Limb (tissue), 2 donors: ENCODE measurements around the gene SEMA3G.

Experiments used
- DNase-seq, 2 donors: peaks; one replicate each; pipeline ENCODE4 v3.0.0-alpha.2; 2016; ENCODE audit errors: extremely low spot score in 2 of 2

SEMA3G gene

DNA sequence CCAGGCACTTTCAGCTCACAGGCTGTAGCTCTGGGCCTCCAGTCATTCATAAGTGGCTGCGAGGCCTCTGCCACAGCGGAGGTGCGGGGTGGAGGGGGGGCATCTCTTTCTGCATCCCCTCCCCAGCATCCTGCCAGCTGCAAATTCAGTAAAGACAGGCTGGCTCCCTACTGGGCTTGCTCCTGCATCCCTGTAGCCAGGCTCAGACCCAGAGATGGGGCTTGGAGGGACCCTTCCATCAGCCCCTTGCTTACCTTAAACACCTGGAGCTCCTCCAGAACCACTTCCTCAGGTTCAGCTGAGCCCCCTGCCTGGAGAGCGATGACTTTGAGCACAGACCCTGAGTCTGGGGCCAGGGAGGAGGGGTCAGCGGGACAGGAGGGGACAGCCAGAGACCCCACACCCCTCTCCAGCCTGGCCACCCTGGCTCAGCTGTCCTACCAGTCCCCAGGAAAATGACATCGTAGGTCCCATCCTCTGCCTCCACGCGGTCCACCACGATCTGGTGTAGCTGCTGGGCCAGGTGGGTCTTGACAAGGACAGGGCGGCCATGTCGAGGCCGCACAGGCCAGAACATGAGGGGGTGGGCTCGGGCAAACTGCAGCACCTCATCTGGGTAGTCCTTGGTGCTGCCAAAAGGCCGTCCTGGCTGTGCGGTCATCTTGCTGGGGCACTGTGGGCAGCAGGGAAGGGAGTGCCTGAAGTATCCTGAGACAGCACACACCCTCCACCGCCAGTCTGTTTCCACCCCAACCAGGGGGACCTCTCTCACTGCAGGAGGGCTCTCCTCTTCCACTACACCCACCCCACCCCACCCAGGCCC is 5.3 kb downstream of the SEMA3G start:
- DNase-seq: no peak

DNA sequence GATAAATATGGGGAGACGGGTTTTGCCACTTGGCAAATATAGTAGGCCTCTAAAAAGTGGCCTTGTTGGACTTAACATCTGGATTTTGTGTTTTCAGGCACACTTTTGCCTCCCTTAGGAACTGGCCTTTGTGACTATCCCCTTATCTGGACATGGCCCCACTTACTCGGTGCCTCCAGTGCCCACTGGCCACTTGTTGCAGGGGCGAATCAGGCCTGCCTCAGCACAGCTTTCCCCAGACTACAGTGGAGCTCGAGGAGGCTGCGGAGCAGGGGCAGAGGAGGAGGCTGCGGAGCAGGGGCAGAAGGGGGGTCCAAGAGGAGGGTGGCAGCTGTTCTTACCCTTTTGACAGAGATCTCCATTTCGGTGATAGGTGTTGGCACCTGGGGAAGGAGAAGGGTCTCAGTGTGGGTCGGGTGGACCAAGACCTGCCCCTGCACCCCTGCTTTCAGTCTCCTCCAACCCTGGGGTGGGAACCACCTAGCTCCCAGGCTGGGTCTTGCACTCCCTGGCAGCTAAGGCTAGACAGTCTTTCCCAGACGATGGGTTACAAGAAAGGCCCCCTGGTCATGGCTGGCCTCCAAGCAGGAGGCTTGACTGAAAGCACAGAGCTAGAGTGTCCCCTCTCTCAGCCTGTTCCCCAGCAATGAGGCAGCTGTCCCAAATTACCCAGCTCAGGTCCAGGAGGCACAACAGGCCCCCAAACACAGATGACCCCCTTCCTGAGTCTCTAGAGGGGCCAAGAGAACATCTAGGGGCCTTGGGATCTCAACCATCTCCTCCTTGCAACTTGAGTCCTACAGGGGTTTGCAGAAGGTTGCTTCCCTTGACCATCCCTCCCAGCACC is 6.1 kb downstream of the SEMA3G start:
- no peak for DNase-seq

DNA sequence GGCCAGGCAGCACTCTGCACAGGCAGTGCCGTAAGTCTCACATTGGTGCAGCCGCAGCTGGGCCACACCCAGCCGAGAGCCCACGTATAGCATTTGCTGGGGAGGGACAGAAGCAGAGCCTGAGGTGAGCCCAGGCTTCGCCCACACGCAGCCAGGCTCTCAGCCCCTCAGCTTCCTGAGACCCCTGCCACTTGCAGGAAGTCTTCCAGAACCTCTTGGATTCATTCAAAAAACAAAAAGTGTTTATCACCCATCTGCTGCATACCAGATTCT is 6.9 kb downstream of the SEMA3G start:
- DNase-seq: no peak

DNA sequence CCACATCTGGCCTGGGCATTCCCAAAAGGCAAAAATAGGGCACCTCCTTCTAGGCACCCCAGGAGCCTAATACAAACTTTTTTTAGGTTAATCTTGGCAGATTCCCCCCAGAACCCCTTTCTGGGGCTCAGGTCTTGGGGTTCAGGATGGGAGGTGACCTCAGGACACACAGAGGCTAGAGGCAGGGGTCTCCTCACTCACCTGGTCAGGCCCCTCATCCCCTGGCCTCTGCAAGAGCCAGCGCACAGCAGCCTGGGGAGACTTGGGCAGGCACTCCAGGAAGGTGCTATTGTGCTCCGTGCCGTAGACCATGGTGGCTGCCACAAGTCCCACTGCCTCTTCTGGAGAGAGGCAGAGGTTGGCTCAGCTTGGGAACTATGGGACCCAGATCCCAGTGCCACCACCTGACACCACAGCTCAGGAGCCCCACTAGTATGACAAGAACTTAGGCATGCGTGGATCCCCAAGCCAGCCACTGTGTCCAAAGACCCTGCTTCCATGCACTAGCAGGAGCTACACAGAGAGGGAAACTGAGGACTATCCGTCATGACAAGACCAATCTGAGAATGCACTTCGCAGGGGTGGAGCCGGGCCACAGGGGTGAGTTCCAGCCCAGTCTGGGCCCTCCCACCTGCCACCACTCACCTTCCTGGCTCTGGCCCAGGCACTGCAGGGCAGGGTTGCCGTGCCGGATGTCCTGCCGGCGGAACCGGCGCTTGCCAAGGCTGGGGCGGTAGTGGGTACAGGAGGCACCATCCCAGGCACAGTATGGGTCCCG is 7.4 kb downstream of the SEMA3G start:
- no peak for DNase-seq

DNA sequence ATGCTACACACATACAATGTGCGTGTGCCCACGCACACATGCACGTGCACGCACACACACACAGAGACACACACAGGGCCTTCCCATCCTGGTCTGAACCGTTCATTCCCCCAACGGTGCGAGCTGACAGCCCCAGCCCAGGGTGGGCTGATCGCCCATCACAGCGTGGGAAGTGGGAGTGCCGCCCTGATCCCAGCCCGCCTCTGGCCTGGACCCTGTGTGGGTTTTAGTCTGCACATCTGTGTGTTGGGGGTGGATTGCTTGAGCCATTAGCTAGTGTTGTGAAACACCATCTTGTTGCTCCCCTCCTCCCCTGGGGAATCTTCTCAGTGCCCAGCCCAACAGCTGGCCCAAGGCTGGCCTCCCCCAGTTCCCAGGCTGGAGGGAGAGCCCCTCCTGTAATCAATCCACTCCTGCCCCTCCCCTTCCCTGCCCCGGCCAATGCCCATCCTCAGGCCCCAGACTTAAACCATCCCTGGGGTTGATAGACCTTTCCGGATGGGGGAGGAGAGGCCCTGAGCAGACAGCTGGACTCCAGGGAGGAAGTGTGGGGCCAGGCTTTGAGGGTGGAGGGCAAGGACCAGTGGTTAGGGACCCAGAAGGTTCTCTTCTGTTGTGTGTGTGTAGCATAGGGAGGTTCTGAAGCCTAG is 8.3 kb downstream of the SEMA3G start:
- DNase-seq: peak in 1 of 2 donors; percentile 33

DNA sequence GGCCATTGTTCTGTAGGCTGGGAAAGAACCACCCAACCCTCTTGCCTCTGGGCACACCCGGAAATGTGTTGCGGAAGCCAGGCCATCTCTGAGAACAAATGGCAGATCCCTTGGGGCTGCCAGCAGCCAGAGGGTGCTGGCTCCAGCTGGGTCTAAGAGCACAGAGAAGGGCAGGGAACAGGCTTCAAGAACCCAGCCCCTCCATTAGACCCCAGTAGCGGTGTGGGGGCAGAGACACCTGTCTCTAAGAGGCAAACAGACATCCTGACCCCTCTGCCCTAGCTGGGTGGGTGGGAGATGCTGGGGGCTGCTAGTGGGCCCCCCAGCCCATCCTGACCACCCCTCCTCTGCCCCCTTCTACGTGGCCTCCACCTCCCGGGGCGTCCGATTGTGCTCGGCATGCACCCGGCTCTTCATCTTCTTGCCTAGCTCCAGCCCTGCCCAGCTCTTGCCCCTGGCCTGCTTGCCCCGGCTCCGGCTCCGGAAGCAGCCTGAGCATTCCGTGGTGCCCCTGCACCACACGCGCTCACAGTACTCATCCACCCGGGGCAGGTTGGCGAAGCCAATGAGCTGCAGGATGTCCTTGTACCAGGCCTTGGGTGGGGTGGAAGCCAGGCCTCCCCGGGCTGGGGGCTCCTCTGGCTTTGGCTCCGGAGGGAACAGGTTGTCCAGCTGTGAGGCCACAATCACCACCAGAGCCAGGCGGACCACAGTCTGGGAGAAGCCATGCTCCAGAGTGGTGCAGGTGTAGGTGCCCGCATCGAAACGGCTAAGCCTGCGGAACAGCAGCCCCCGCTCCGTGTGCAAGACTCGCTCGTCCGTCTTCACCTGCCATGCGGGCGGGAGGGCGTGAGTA is 9.4 kb downstream of the SEMA3G start:
- DNase-seq: peak in 1 of 2 donors; percentile 16

DNA sequence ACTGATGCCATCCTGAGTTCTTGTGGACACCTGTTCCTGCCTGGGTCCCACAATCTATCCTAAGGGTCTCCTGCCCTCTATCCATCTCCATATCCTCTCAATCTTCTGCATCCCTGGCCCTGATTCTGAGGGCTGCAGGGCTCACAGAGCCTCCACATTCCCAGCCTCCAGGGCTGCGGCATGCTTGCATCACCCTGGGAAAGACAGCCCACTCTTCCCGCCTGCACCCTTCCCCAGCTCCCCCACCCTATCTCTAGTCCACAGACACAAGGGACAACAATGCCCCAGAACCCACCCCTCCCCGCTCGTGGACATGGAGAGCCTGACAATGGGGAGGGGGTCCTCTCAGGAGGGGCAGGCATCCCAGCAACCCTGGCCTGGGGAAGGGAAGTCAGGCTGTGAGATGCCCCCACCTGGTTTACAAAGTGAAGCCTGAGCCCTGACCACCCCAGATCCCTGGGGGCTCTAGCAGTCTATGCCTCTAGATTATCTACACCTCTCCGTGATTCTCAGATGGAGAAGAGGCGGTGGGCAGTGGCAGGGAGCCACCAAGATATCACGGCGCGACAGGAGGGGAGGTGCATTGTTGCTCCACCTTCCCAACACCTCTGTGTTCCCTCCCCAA is 10.3 kb downstream of the SEMA3G start:
- DNase-seq: peak in 1 of 2 donors; percentile 15

DNA sequence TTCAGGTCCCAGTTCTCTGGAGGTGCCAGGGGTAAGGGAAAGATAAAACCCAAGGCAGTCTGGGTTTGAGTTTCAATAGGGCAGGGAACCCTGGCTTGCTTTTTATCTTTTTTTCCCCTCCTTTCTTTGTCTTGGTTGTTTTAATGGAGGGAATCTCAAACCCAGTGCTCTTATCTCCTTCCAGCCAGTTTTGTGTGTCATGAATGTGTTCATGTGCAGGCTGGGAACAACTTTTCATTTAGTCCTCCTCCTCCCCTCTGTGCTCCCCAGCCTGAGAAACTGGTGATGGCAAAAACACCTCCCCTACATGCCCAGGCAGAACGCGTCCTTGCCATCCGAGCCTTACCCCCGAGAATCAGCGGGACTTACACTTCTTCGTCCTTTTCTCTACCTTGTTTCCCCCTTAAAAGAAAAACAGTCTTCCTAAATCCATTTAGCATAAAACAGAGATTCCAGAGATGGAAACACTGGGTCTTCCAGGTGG is 10.9 kb downstream of the SEMA3G start:
- no peak for DNase-seq

DNA sequence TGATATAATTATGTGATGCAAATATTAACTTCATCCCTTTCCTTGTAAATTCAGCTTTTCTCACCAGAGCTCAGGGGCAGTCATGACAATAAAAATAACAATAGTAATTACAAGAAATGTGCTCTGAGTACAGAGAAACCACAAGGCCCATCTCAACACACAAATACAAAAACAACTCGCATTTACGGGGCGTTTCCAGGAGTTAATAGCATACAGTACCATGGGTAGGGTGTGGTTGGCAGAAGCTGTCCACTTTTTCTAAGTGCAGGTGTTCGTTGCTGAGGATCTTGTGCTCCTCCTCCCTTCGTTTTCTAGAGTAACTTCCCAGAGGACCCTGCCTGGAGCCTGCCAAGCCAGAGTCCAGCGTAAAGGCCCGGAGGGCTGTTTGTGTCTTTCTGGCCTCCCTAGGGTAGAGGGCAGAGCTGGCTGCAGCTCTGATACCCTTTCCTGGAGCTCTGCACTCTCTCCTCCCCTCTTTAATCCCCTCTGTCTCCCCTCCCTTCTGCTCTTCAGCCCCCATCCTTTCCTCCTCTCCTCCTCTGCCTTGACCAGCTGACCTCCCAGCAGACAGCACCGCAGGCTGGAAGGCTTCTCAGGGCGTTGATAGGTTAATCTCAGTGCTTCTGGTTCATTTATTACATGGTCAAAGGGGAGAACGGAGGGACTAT is 11.4 kb downstream of the SEMA3G start:
- DNase-seq: peak in 1 of 2 donors; percentile 17

DNA sequence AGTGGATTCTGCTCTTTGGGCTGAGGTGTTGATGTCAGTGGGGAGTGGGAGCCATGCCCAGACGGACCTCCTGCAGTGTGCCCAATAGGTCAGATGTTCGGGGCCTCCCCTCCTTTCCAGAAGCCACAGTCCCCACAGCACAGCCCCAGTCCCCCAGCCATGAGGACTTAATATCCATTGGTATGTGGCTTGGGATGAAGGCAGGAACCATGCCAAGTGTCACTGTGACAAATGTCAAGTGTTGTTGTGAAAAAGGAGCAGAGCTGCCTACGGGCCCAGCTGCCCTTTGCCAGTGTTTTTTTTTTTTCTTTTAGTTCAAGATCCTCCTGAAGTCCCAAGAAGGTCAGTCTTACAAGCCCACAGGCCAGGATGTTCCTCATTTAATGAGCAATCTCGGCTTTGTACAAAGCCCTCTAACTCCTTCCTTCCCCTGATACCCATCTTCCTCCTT is 12.2 kb downstream of the SEMA3G start:
- DNase-seq: peak in 1 of 2 donors; percentile 26

DNA sequence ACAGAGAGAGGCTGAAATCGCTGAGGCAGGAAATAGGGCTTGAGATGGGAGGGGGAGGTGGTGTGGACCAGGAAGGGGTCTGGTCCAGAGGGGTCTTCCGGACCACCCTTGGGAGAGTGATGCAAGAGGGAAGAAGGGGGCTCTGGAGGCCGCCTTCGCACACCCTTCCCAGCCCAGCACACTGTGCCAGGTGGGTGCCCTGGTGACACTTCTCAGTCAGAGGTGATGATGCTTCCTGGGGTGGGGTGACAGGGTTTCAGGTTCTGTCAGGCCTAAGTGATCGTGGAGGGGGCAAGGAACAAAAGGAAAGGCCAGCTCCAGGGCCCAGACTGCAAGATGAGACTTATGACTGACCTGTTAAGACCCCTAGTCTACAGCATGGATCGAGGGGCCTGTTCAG is 12.7 kb downstream of the SEMA3G start:
- peak in 1 of 2 donors; percentile 18 for DNase-seq

DNA sequence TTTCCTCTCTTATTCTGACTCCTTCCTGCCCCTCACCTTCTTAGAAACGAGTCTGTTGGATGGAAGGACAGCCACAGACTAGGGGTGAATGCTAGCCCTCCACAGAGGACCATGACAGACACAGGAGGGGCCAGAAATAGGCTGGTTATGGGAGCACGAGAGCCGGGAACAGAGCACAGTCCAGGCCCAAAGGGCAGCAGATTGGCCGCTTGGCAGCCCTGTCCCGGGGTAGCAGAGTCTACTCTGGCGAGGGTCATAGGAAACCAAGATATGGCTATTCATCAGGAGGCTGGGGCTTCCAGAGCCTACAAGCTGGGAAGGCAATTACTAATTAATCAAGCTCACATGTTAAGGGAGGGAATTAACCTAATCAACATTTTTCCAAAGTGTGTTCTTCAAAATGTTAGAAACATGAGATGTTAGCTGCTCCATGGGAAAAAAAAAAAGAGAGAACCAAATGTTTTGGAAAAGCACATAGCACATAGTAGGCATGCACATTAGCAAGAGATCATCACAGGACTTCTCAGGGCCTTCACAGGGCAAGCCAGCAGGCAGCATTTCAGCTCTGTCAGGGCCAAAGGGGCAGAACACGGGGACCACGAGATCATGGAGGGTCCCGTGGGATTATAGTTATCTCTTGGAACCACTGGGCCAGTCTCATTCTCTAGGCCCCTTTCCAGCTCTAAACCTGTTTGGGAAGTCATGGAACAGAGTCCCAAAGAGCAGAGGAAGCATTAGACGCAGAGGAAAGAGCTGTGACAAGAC is 13.3 kb downstream of the SEMA3G start:
- DNase-seq: peak in 1 of 2 donors; percentile 17

DNA sequence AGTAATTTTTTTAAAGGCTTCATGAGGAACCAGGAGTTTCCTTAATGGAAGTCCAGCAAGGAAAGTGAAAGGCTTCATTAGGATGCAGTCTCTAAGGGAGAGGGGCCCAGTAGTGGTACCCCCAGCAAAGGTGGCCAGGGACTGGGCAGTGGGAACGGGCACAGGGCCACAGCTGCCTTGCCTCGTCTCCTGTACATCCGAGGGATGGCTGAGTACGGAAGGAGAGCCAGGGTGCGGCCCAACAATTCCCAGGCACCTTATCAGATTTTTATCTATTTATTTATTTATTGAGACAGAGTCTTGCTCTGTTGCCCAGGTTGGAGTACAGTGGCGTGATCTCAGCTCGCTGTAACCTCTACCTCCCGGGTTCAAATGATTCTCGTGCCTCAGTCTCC is 14.5 kb downstream of the SEMA3G start:
- DNase-seq: no peak

DNA sequence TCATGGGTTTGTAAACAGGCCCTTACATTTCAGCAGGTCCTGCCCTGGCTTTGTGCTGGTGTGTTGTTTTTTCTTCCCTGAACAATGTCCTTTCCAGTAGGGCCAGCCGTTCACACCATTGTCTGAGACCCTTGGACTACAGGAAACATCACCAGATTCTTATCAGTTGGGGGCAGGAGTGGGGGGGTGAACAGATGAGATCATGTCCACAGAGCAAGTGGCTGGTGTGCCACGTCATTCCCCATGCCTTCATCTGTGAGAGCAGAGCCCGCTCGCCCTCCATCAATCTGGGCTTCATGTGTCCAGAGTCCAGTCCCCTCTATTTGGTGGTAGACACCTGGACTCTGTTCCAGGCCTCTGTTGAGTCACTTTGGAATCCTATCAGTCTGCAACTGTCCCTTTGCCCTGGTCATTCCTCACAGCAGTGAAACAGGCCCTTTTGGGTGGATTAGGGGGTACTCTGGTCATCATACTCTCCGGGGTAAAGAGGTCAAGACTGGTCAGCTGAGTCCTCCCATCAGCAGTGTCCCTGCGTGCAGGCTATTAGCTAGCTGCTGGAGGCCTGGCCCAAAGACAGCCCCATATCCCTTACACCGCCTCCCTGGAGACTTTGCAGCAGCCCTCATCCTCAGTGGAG is 15.0 kb downstream of the SEMA3G start:
- peak in 1 of 2 donors; percentile 11 for DNase-seq

DNA sequence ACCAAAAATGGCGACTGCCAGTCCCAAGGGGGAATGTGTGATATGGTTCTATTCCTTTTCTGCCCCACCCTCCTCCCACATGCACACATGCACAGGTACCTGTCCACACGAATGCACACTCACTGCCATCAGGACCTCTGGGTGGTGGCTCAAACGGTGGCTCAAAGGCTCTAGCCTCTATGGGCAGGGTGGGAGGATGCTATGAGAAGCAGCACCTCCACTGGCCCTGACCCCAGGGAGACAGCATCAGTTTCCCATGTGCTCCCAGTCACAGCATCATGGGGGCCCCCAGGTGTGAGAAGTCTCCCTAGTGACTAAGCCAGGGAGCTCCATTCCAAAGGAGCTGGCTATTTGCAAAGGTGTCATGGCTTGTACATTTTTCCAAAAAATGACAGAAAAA is 15.9 kb downstream of the SEMA3G start:
- no peak for DNase-seq

DNA sequence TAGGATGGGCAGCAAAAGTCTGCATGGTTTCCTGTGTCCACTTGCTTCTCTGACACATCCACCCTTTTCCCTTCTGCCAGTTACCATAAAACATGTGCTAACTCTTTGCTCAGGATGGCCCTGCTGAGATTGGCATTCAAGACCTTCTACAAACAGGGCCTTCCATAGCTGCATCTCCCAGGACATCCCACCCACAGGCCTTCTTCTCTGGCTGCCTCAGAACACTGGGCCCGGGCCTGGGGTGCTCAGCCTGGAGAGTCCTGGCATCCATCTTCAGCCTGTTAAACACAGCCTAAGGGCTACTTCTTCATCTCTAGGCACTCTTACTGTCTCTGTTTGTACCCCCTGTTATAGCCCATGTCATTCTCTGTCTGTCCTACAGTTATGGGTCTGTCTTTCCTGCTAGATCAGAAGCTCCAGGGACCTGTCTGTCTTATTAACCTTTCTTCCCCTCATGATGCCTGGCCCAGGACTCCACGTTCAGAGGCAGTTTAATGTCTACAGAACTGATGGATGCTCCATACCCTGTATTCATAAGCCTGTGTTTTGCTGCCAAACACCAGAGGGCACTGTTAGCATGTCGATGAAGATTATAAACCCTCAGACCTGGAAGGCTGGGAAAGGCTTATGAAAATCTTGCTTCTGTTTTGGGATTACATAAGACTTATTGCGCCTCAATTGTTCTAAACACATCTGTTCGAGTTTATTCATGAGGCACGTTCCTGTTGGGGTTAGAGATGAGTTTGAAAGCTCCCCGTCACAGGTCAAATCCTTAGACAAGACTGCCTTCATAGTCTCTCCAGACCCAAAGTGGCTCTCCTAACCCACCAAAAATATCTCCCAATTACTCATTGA is 16.5 kb downstream of the SEMA3G start:
- DNase-seq: peak; percentile 60 to 83

DNA sequence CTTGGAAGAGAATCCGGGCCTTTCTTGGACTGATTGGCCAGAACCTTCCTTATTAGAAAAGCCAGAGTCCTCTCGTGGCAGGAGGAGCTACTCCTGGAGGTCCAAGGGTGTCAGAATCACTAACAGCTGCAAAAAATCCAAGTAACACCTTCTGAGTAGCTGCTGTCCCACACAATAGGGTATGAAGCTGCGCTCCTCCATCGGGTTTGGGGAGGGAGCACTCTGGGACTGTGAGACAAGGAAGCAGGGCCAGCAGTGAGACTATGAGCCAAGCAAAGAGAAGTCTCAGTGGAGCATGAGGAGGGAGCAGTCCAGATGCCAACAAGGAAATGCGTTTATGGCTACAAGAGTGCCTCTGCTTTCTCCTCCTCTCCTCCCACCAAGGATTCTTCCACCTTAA is 21.7 kb downstream of the SEMA3G start:
- DNase-seq: no peak
